ENCODE results near the gene SMIM22. TPM values are rescaled to one million over a fixed set of nuclear protein-coding genes. Genes with fewer than 3 reads are reported as not detected.

The SMIM22 gene
- total RNA-seq, 1 donor: not detected

GRCh38 chr16:4796982-4797804 is 2.0 kb downstream of the SMIM22 start:
- no peak overlapping the region for H3K4me3 ChIP-seq (ENCODE audit: low read depth, low read length)
- no peak for TF ChIP-seq CTCF (IDR thresholded peaks at IDR 0.05; ENCODE audit: insufficient read depth, low read length)
- no peak for DNase-seq (ENCODE audit: low read depth)

- no peak overlapping the region for H3K4me3 ChIP-seq (ENCODE audit: low read depth, low read length)
- no peak for TF ChIP-seq CTCF (IDR thresholded peaks at IDR 0.05; ENCODE audit: insufficient read depth, low read length)
- no peak for DNase-seq (ENCODE audit: low read depth)
Measured at GRCh38 chr16:4797805-4798252, 2.7 kb downstream of the SMIM22 start.

GRCh38 chr16:4798456-4798855 is 3.3 kb downstream of the SMIM22 start:
- no peak overlapping the region for H3K4me3 ChIP-seq (ENCODE audit: low read depth, low read length)
- DNase-seq (ENCODE audit: low read depth): no peak
- TF ChIP-seq CTCF (IDR thresholded peaks at IDR 0.05; ENCODE audit: insufficient read depth, low read length): no peak

GRCh38 chr16:4799171-4799855 is 4.1 kb downstream of the SMIM22 start:
- DNase-seq (ENCODE audit: low read depth): no peak
- no peak overlapping the region for H3K4me3 ChIP-seq (ENCODE audit: low read depth, low read length)
- no peak for TF ChIP-seq CTCF (IDR thresholded peaks at IDR 0.05; ENCODE audit: insufficient read depth, low read length)

- H3K4me3 ChIP-seq (ENCODE audit: low read depth, low read length): no peak overlapping the region
- TF ChIP-seq CTCF (IDR thresholded peaks at IDR 0.05; ENCODE audit: insufficient read depth, low read length): no peak
- DNase-seq (ENCODE audit: low read depth): no peak
Measured at GRCh38 chr16:4800290-4801041, 5.3 kb downstream of the SMIM22 start.

GRCh38 chr16:4801051-4801961 is 6.1 kb downstream of the SMIM22 start:
- no peak for DNase-seq (ENCODE audit: low read depth)
- peak overlapping the region; percentile 83 for H3K4me3 ChIP-seq (ENCODE audit: low read depth, low read length)
- TF ChIP-seq CTCF (IDR thresholded peaks at IDR 0.05; ENCODE audit: insufficient read depth, low read length): no peak

All from fibroblast of the aortic adventitia (primary cell).